Neuronal stem cell (in vitro differentiated cells): ENCODE data around the gene MRPL20.
"Not testable (repeated sequence)": the region's sequence is repeated elsewhere in the genome, so short reads cannot be mapped to it uniquely, and the experiment has no call there.

Source experiments
- DNase-seq: peaks from one replicate; pipeline ENCODE4 v3.0.0-alpha.2; 2013; ENCODE audit warnings: low spot score
- H2AFZ ChIP-seq: one replicate; pipeline ENCODE4 v1.6.1; 2013; ENCODE audit warnings: mild to moderate bottlenecking, low read length, inconsistent platforms
- H2AK5ac ChIP-seq: 2 replicates; pipeline ENCODE4 v1.6.1; 2013; ENCODE audit warnings: low read depth, mild to moderate bottlenecking, inconsistent platforms, low read length, moderate library complexity, mixed read lengths
- H2BK120ac ChIP-seq: 2 replicates; pipeline ENCODE4 v1.6.1; 2013; ENCODE audit warnings: low read depth, mild to moderate bottlenecking, inconsistent platforms, low read length, moderate library complexity, mixed read lengths
- H2BK12ac ChIP-seq: one replicate; pipeline ENCODE4 v1.6.1; 2013; ENCODE audit warnings: low read length, inconsistent platforms
- H2BK15ac ChIP-seq: 2 replicates; pipeline ENCODE4 v1.6.1; 2013; ENCODE audit warnings: mild to moderate bottlenecking, low read length, inconsistent platforms, mixed read lengths
- H2BK5ac ChIP-seq: one replicate; pipeline ENCODE4 v1.6.1; 2013; ENCODE audit warnings: inconsistent platforms, mild to moderate bottlenecking, low read length, moderate library complexity
- H3K14ac ChIP-seq: one replicate; pipeline ENCODE4 v1.6.1; 2013; ENCODE audit warnings: low read length, inconsistent platforms
- H3K18ac ChIP-seq: 2 replicates; pipeline ENCODE4 v1.6.1; 2013; ENCODE audit warnings: low read length, inconsistent platforms
- H3K23ac ChIP-seq: 2 replicates; pipeline ENCODE4 v1.6.1; 2013; ENCODE audit warnings: low read depth, mild to moderate bottlenecking, mixed read lengths, low read length, inconsistent platforms; ENCODE audit not compliant: poor library complexity
- H3K27ac ChIP-seq: replicated peaks from 3 replicates; pipeline ENCODE4 v1.5.1; 2013; ENCODE audit warnings: low read length, inconsistent platforms
- H3K27me3 ChIP-seq, 3 experiments: 2 replicates each; pipeline ENCODE4 v1.6.1; 2013; ENCODE audit warnings: low read length in 3 of 3, mild to moderate bottlenecking in 2 of 3, inconsistent platforms in 1 of 3, low read depth in 1 of 3, mixed read lengths in 1 of 3, moderate library complexity in 1 of 3; ENCODE audit not compliant: control insufficient read depth in 3 of 3, insufficient read depth in 3 of 3
- H3K36me3 ChIP-seq, 2 donors: replicated peaks in 1 of 2; 2 replicates each; pipeline ENCODE4 v1.6.1; 2013; ENCODE audit warnings: low read length in 2 of 2; ENCODE audit not compliant: control insufficient read depth in 2 of 2, insufficient read depth in 2 of 2
- H3K4ac ChIP-seq: 2 replicates; pipeline ENCODE4 v1.6.1; 2013; ENCODE audit warnings: inconsistent platforms, mild to moderate bottlenecking, low read length, moderate library complexity
- H3K4me1 ChIP-seq, 2 donors: 1 replicate in 1 of 2; 2 replicates in 1 of 2; pipeline ENCODE4 v1.6.1; 2013; ENCODE audit warnings: low read length in 2 of 2, low read depth in 1 of 2; ENCODE audit not compliant: control insufficient read depth in 2 of 2, insufficient read depth in 1 of 2
- H3K4me2 ChIP-seq: one replicate; pipeline ENCODE4 v1.6.1; 2013; ENCODE audit warnings: mild to moderate bottlenecking, low read length, inconsistent platforms; ENCODE audit not compliant: insufficient read depth, poor library complexity, severe bottlenecking
- H3K4me3 ChIP-seq, 2 donors: 2 replicates each; pipeline ENCODE4 v1.5.1; 2013; ENCODE audit warnings: low read length in 2 of 2, mild to moderate bottlenecking in 2 of 2, inconsistent platforms in 1 of 2, moderate library complexity in 1 of 2
- H3K79me1 ChIP-seq: one replicate; pipeline ENCODE4 v1.6.1; 2013; ENCODE audit warnings: low read depth, mild to moderate bottlenecking, inconsistent platforms, low read length, moderate library complexity
- H3K9ac ChIP-seq: one replicate; pipeline ENCODE4 v1.6.1; 2013; ENCODE audit warnings: mild to moderate bottlenecking, low read depth, low read length, inconsistent platforms; ENCODE audit not compliant: poor library complexity
- H3K9me3 ChIP-seq, 2 donors: replicated peaks in 1 of 2; 2 replicates each; pipeline versions ENCODE3 to v1.6.1; 2013; ENCODE audit warnings: low read length in 2 of 2, mild to moderate bottlenecking in 2 of 2, inconsistent platforms in 1 of 2, low read depth in 1 of 2, mixed read lengths in 1 of 2, moderate library complexity in 1 of 2; ENCODE audit not compliant: control insufficient read depth in 2 of 2, insufficient read depth in 1 of 2
- H4K8ac ChIP-seq: one replicate; pipeline ENCODE4 v1.6.1; 2013; ENCODE audit warnings: low read depth, mild to moderate bottlenecking, inconsistent platforms, low read length, moderate library complexity
- H4K91ac ChIP-seq: one replicate; pipeline ENCODE4 v1.6.1; 2013; ENCODE audit warnings: low read length, low read depth, mild to moderate bottlenecking, inconsistent platforms; ENCODE audit not compliant: poor library complexity
- whole genome bisulfite sequencing, 2 donors: extraction: QIAGEN DNeasy Blood & Tissue Kit; methylation state at CpG; one replicate each; pipeline ENCODE4 v1.1.7; 2013; ENCODE audit warnings: missing lambda C conversion rate in 2 of 2, mixed read lengths in 1 of 2; ENCODE audit not compliant: insufficient read length in 2 of 2, insufficient replicate concordance in 1 of 2; ENCODE audit errors: extremely low coverage in 2 of 2; 5-methylcytosine and 5-hydroxymethylcytosine counted together

Gene MRPL20

DNA sequence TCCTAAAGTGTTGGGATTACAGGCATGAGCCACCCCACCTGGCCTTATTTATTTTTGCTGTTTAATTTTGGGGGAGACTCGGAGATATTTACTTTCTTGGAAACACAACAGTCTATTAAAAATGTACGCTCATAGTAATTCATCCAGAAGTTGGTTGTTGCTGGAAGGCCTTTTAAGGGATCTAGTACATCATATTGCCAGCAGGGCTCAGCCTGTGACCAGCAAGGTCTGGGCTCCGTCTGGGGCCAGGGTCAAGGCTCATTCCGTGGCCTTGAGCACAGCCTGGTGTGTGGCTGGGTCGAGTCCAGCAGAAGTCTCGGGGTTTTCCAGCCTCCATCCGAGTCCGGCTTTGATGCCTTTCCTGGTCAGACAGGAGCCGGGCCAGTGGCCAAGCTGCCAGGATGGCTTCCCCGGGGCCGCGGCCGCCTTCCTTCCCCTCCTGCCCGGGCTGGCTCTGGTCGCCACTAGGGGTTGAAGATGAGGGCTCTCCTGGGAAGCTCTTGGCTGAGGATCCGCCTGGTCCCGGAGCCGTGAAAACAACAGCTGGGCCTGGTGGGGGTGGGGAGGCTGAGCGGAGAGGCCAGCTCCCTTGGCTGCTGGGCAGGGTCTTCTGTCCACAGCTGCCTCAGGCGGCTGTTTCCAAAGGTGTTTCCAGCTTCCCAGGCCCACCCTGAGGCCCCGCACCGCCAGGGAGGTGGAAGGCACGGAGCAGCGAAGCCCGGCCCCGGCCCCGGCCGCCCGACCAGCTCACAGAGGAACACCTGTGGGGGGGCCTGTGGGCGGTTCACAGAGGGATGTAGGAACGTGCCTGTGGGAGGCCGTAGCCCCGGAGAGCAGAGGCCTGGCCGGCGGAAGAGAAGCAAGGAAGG is 23.3 kb upstream of the MRPL20 start:
- peaks cover 0 to 3% of the 10 kb centered on the region in 2 donors for H3K9me3 ChIP-seq
- H3K4ac ChIP-seq = no peak overlapping the region
- H3K4me2 ChIP-seq = no peak overlapping the region
- H3K27me3 ChIP-seq = peaks cover 0 to 8% (median 0%) of the 10 kb centered on the region in 3 experiments
- no peak overlapping the region for H3K9ac ChIP-seq
- H3K79me1 ChIP-seq = peaks cover 1% of the 10 kb centered on the region
- no peak overlapping the region for H2BK5ac ChIP-seq
- H3K4me1 ChIP-seq = peaks cover 51 to 67% of the 10 kb centered on the region in 2 donors
- H4K8ac ChIP-seq = no peak overlapping the region
- H3K36me3 ChIP-seq = no peaks in the 10 kb centered on the region
- H4K91ac ChIP-seq = no peak overlapping the region
- peak overlapping the region; percentile 64 for H2AFZ ChIP-seq
- H3K14ac ChIP-seq = peak overlapping the region; percentile 33
- H2BK15ac ChIP-seq = peak overlapping the region; percentile 68
- no peak overlapping the region for H3K27ac ChIP-seq
- peak overlapping the region; percentile 98 for H2AK5ac ChIP-seq
- DNase-seq = no peak
- H3K23ac ChIP-seq = no peak overlapping the region
- H2BK120ac ChIP-seq = peak overlapping the region; percentile 48
- H3K18ac ChIP-seq = peak overlapping the region; percentile 89
- no peak overlapping the region for H2BK12ac ChIP-seq
- no peak overlapping the region for H3K4me3 ChIP-seq
- WGBS, 2 donors = no CpG with 5 or more reads among the region's 35 CpGs

GRCh38 chr1:1429671-1430073 is 22.6 kb upstream of the MRPL20 start:
- H3K36me3 ChIP-seq = no peaks in the 10 kb centered on the region
- H2BK15ac ChIP-seq = no peak overlapping the region
- H2AFZ ChIP-seq = no peak overlapping the region
- peak overlapping the region; percentile 66 for H2AK5ac ChIP-seq
- no peak overlapping the region for H3K4me2 ChIP-seq
- H3K4me3 ChIP-seq = no peak overlapping the region
- no peak overlapping the region for H4K91ac ChIP-seq
- peaks cover 0 to 1% (median 0%) of the 10 kb centered on the region in 3 experiments for H3K27me3 ChIP-seq
- no peak for DNase-seq
- H3K79me1 ChIP-seq = peaks cover 1% of the 10 kb centered on the region
- H3K9ac ChIP-seq = no peak overlapping the region
- no peak overlapping the region for H3K4ac ChIP-seq
- H4K8ac ChIP-seq = no peak overlapping the region
- H3K4me1 ChIP-seq = peaks cover 45 to 62% of the 10 kb centered on the region in 2 donors
- H3K23ac ChIP-seq = no peak overlapping the region
- no peak overlapping the region for H2BK12ac ChIP-seq
- peak overlapping the region; percentile 45 for H3K18ac ChIP-seq
- H2BK5ac ChIP-seq = no peak overlapping the region
- no peak overlapping the region for H3K27ac ChIP-seq
- no peak overlapping the region for H3K14ac ChIP-seq
- peaks cover 0 to 3% of the 10 kb centered on the region in 2 donors for H3K9me3 ChIP-seq
- H2BK120ac ChIP-seq = no peak overlapping the region
- WGBS, 2 donors = no CpG with 5 or more reads among the region's 6 CpGs

GRCh38 chr1:1428967-1429366 is 21.9 kb upstream of the MRPL20 start:
- not testable (repeated sequence) for H2BK5ac ChIP-seq, H2AFZ ChIP-seq, H2AK5ac ChIP-seq, H3K36me3 ChIP-seq, H3K14ac ChIP-seq, H4K91ac ChIP-seq, H3K4ac ChIP-seq, H3K9me3 ChIP-seq, H3K27ac ChIP-seq, H2BK12ac ChIP-seq, H3K4me3 ChIP-seq, H2BK15ac ChIP-seq, H4K8ac ChIP-seq, H3K79me1 ChIP-seq, H3K23ac ChIP-seq, H3K27me3 ChIP-seq, H2BK120ac ChIP-seq, DNase-seq, H3K4me2 ChIP-seq, H3K9ac ChIP-seq, H3K18ac ChIP-seq
- peaks cover 38 to 56% of the 10 kb centered on the region in 2 donors for H3K4me1 ChIP-seq
- WGBS, 2 donors = no CpG with 5 or more reads among the region's 6 CpGs

DNA sequence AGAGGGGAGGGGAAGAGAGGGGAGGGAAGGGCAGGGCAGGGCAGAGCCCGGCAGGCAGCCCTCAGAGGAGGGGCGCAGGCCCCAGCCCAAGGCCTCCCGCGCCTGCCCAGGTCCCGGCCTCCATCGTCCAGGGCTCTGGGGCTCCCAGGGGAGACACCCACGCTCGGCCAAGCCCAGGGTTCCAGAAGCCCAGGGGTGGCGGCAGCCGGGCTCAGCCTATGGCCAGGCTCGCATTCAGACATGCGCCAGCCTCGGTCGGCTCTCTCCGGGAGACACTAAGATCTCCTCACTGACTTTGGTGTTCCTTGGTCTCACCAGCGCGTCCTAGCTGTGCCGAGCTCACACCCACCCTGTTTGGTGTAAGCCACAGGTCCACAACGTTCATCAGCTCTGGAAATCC is 21.1 kb upstream of the MRPL20 start:
- Histone ChIP-seq H3K9me3 (peaks cover 0 to 3% of the 10 kb centered on the region in 2 donors), H3K27ac (no peak overlapping the region), H2BK12ac (no peak overlapping the region), H3K36me3 (no peaks in the 10 kb centered on the region), H3K9ac (no peak overlapping the region), H3K14ac (no peak overlapping the region), H4K91ac (no peak overlapping the region), H2BK5ac (no peak overlapping the region), H3K4me3 (no peak overlapping the region), H2AK5ac (no peak overlapping the region), H3K23ac (no peak overlapping the region), H3K4ac (no peak overlapping the region), H3K4me1 (peaks cover 30 to 49% of the 10 kb centered on the region in 2 donors), H4K8ac (no peak overlapping the region), H2BK120ac (peak overlapping the region; percentile 41), H3K4me2 (no peak overlapping the region), H2BK15ac (peak overlapping the region; percentile 79), H3K18ac (peak overlapping the region; percentile 7), H2AFZ (no peak overlapping the region), H3K79me1 (peaks cover 1% of the 10 kb centered on the region), H3K27me3 (no peaks in the 10 kb centered on the region)
- no CpG with 5 or more reads among the region's 19 CpGs for WGBS, 2 donors
- DNase-seq = no peak
